ENCODE measurements around the gene SATB1.

SATB1 gene

GRCh38 chr3:18382760-18383369 is 42.3 kb downstream of the SATB1 start:
- Mint-ChIP-seq H3K27ac (no peak overlapping the region), H3K9me3 (no peaks in the 10 kb centered on the region), H3K4me1 (no peaks in the 10 kb centered on the region), H3K27me3 (ENCODE audit: low read depth) (no peaks in the 10 kb centered on the region), H3K4me3 (no peak overlapping the region), H3K36me3 (ENCODE audit: low read depth) (peaks cover 16% of the 10 kb centered on the region)
- TF ChIP-seq, protein P1, sequence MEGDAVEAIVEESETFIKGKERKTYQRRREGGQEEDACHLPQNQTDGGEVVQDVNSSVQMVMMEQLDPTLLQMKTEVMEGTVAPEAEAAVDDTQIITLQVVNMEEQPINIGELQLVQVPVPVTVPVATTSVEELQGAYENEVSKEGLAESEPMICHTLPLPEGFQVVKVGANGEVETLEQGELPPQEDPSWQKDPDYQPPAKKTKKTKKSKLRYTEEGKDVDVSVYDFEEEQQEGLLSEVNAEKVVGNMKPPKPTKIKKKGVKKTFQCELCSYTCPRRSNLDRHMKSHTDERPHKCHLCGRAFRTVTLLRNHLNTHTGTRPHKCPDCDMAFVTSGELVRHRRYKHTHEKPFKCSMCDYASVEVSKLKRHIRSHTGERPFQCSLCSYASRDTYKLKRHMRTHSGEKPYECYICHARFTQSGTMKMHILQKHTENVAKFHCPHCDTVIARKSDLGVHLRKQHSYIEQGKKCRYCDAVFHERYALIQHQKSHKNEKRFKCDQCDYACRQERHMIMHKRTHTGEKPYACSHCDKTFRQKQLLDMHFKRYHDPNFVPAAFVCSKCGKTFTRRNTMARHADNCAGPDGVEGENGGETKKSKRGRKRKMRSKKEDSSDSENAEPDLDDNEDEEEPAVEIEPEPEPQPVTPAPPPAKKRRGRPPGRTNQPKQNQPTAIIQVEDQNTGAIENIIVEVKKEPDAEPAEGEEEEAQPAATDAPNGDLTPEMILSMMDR (IDR thresholded peaks at IDR 0.05; ENCODE audit: unreplicated experiment in 3 of 3) = no peak

GRCh38 chr3:18379647-18380046 is 45.5 kb downstream of the SATB1 start:
- Mint-ChIP-seq H3K36me3 (ENCODE audit: low read depth) (peaks cover 25% of the 10 kb centered on the region), H3K27me3 (ENCODE audit: low read depth) (no peaks in the 10 kb centered on the region), H3K27ac (no peak overlapping the region), H3K4me1 (no peaks in the 10 kb centered on the region), H3K9me3 (no peaks in the 10 kb centered on the region), H3K4me3 (no peak overlapping the region)
- TF ChIP-seq, protein P1 (IDR thresholded peaks at IDR 0.05; ENCODE audit: unreplicated experiment in 3 of 3) = no peak

- Mint-ChIP-seq H3K9me3 (no peaks in the 10 kb centered on the region), H3K27ac (no peak overlapping the region), H3K27me3 (ENCODE audit: low read depth) (no peaks in the 10 kb centered on the region), H3K4me3 (no peak overlapping the region), H3K4me1 (no peaks in the 10 kb centered on the region), H3K36me3 (ENCODE audit: low read depth) (peaks cover 27% of the 10 kb centered on the region)
- TF ChIP-seq, protein P1 (IDR thresholded peaks at IDR 0.05; ENCODE audit: unreplicated experiment in 3 of 3) = no peak
Measured at GRCh38 chr3:18378218-18378617, 46.9 kb downstream of the SATB1 start.

DNA sequence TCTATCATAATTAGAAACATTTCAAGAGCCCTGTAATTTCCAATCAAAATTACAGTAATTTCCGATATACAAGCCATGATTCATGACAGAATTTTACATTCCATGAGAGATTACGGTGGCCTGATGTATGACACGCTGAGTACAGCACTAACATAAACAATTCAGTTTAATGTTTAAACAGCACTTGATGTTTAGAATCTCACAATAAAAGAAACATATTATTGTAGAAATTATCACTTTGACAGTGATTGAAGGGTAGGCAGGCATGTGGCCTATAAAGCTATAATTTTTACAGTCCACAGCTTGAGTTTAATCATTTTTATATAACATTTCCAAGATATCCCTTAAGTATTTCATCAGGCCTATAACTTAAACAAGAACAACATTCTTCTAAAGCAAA is 48.5 kb downstream of the SATB1 start:
- TF ChIP-seq, protein P1 (IDR thresholded peaks at IDR 0.05; ENCODE audit: unreplicated experiment in 3 of 3) = no peak
- no peak overlapping the region for H3K27ac Mint-ChIP-seq
- no peaks in the 10 kb centered on the region for H3K9me3 Mint-ChIP-seq
- peaks cover 31% of the 10 kb centered on the region for H3K36me3 Mint-ChIP-seq (ENCODE audit: low read depth)
- H3K4me1 Mint-ChIP-seq = no peaks in the 10 kb centered on the region
- H3K4me3 Mint-ChIP-seq = no peak overlapping the region
- H3K27me3 Mint-ChIP-seq (ENCODE audit: low read depth) = no peaks in the 10 kb centered on the region

- peaks cover 10% of the 10 kb centered on the region for H3K4me1 Mint-ChIP-seq
- H3K36me3 Mint-ChIP-seq (ENCODE audit: low read depth) = peaks cover 33% of the 10 kb centered on the region
- H3K27ac Mint-ChIP-seq = no peak overlapping the region
- no peaks in the 10 kb centered on the region for H3K27me3 Mint-ChIP-seq (ENCODE audit: low read depth)
- no peak overlapping the region for H3K4me3 Mint-ChIP-seq
- H3K9me3 Mint-ChIP-seq = no peaks in the 10 kb centered on the region
- TF ChIP-seq, protein P1 (IDR thresholded peaks at IDR 0.05; ENCODE audit: unreplicated experiment in 3 of 3) = no peak
Measured at GRCh38 chr3:18372786-18373405, 52.2 kb downstream of the SATB1 start.

DNA sequence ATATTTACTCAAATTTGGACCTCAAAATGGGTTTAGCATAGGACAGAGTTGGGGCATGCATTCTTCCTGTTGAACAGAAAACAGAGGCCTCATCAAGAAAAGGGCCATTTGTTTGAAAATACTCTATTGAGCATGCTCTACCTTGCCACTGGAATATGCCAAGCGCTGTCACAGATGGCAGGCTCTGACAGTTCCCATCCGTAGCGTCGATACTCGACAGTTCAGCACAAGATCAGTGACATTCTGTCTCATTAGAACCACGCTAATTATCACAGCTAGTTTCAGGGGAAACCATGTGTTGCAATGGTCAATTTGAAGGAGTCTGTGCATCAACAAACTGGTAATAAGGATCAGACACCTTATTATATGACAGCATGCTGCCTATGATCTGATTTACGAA is 54.5 kb downstream of the SATB1 start:
- peaks cover 10% of the 10 kb centered on the region for H3K4me1 Mint-ChIP-seq
- H3K27me3 Mint-ChIP-seq (ENCODE audit: low read depth) = no peaks in the 10 kb centered on the region
- TF ChIP-seq, protein P1 (IDR thresholded peaks at IDR 0.05; ENCODE audit: unreplicated experiment in 3 of 3) = no peak
- H3K4me3 Mint-ChIP-seq = no peak overlapping the region
- H3K36me3 Mint-ChIP-seq (ENCODE audit: low read depth) = peaks cover 33% of the 10 kb centered on the region
- no peak overlapping the region for H3K27ac Mint-ChIP-seq
- no peaks in the 10 kb centered on the region for H3K9me3 Mint-ChIP-seq

Measured in nephron (organoid).